Measurements from ENCODE around the gene H2BK1.

GRCh38 chr7:151229249-151229648 lies 19.0 kb upstream of the H2BK1 start:
- TF ChIP-seq EGR1 (IDR thresholded peaks at IDR 0.05) = no peak
- no peak for TF ChIP-seq EP300 (IDR thresholded peaks at IDR 0.05; ENCODE audit: borderline replicate concordance)
- TF ChIP-seq RAD21 (IDR thresholded peaks at IDR 0.05; ENCODE audit: low read depth) = no peak
- no peak for TF ChIP-seq REST (IDR thresholded peaks at IDR 0.05; ENCODE audit: low read depth)

Measured in Ishikawa (cell line).